HepG2 (cell line): ENCODE measurements around the gene STUB1. TPM values are rescaled to one million over a fixed set of nuclear protein-coding genes. Genes with fewer than 3 reads are reported as not detected.

Source experiments
- AKAP8 ChIP-seq: sonication (generic); formaldehyde crosslinking; IDR thresholded peaks from 2 replicates; pipeline ENCODE4 v1.5.1; 2020; ENCODE audit warnings: mild to moderate bottlenecking, missing genetic modification reagents
- ATF7 ChIP-seq, 2 experiments: fragments of 450-650 bp in 1 of 2; sonication (generic) in 1 of 2; formaldehyde crosslinking in 1 of 2; IDR thresholded peaks; 2 replicates each; pipeline versions ENCODE4 v1.4.0 to v1.6.1; 2016 to 2020; ENCODE audit warnings: antibody characterized with exemption in 1 of 2, mild to moderate bottlenecking in 1 of 2, missing genetic modification reagents in 1 of 2
- KAT2B ChIP-seq: fragments of 150-350 bp; IDR thresholded peaks from 2 replicates; pipeline ENCODE4 v1.6.1; 2014; ENCODE audit warnings: low read depth, low read length, borderline replicate concordance
- KAT8 ChIP-seq: IDR thresholded peaks from 2 replicates; pipeline ENCODE4 v1.6.1; 2016; ENCODE audit warnings: missing genetic modification reagents, missing compliant biosample characterization
- MED1 ChIP-seq: sonication (generic); formaldehyde crosslinking; IDR thresholded peaks from 2 replicates; pipeline ENCODE4 v1.4.0; 2020; ENCODE audit warnings: missing genetic modification reagents
- MIER3 ChIP-seq: IDR thresholded peaks from 2 replicates; pipeline ENCODE4 v1.6.1; 2016; ENCODE audit warnings: missing compliant biosample characterization, borderline replicate concordance
- MXD4 ChIP-seq: IDR thresholded peaks from 2 replicates; pipeline ENCODE4 v1.6.1; 2016; ENCODE audit warnings: mild to moderate bottlenecking, missing biosample characterization, missing genetic modification reagents
- NPAS2 ChIP-seq: sonication (generic); formaldehyde crosslinking; IDR thresholded peaks from 2 replicates; pipeline ENCODE4 v1.8.0; 2022; ENCODE audit warnings: mild to moderate bottlenecking, missing genetic modification reagents, borderline replicate concordance
- NR0B2 ChIP-seq: sonication (generic); formaldehyde crosslinking; IDR thresholded peaks from 2 replicates; pipeline ENCODE4 v1.4.0; 2020; ENCODE audit warnings: mild to moderate bottlenecking, missing genetic modification reagents
- PHF8 ChIP-seq: sonication (generic); formaldehyde crosslinking; IDR thresholded peaks from 2 replicates; pipeline ENCODE4 v1.5.0; 2020; ENCODE audit warnings: missing genetic modification reagents
- SOX13 ChIP-seq, 3 experiments: fragments of 450-650 bp in 1 of 3; sonication (generic) in 1 of 3; formaldehyde crosslinking in 1 of 3; IDR thresholded peaks in 2 of 3; conservative IDR thresholded peaks in 1 of 3; 2 replicates each; pipeline versions ENCODE4 v1.5.0 to v1.6.1; 2016 to 2020; ENCODE audit warnings: antibody characterized with exemption in 1 of 3, mild to moderate bottlenecking in 1 of 3, missing compliant biosample characterization in 1 of 3, missing genetic modification reagents in 1 of 3, moderate library complexity in 1 of 3
- STAG1 ChIP-seq: sonication (generic); formaldehyde crosslinking; IDR thresholded peaks from 2 replicates; pipeline ENCODE4 v1.4.0; 2020; ENCODE audit warnings: missing genetic modification reagents
- ZFP90 ChIP-seq: sonication (generic); formaldehyde crosslinking; IDR thresholded peaks from 2 replicates; pipeline ENCODE4 v1.8.0; 2022; ENCODE audit warnings: missing genetic modification reagents, mild to moderate bottlenecking, inconsistent platforms, borderline replicate concordance
- ZNF484 ChIP-seq: sonication (generic); formaldehyde crosslinking; IDR thresholded peaks from 2 replicates; pipeline ENCODE4 v1.5.1; 2020; ENCODE audit warnings: mild to moderate bottlenecking, low read depth, missing genetic modification reagents, borderline replicate concordance
- ZNF562 ChIP-seq: sonication (generic); formaldehyde crosslinking; IDR thresholded peaks from 2 replicates; pipeline ENCODE4 v1.8.0; 2022; ENCODE audit warnings: missing genetic modification reagents, borderline replicate concordance
- ZNF567 ChIP-seq: sonication (generic); formaldehyde crosslinking; IDR thresholded peaks from 2 replicates; pipeline ENCODE4 v1.8.1; 2023; ENCODE audit warnings: mild to moderate bottlenecking, missing genetic modification reagents, borderline replicate concordance
- ZNF614 ChIP-seq: IDR thresholded peaks from 2 replicates; pipeline ENCODE4 v1.6.1; 2018; ENCODE audit warnings: missing biosample characterization, missing genetic modification reagents, inconsistent platforms, borderline replicate concordance
- ZNF703 ChIP-seq: sonication (generic); formaldehyde crosslinking; IDR thresholded peaks from 2 replicates; pipeline ENCODE4 v1.5.1; 2020; ENCODE audit warnings: missing genetic modification reagents, mild to moderate bottlenecking, moderate library complexity, borderline replicate concordance
- ZNF713 ChIP-seq: sonication (generic); formaldehyde crosslinking; IDR thresholded peaks from 2 replicates; pipeline ENCODE4 v1.4.0; 2020; ENCODE audit warnings: mild to moderate bottlenecking, missing genetic modification reagents
- polyA plus RNA-seq, 8 experiments: library from polyadenylated mRNA; depleted of rRNA in 3 of 8; stranded (reverse) in 7 of 8; unstranded in 1 of 8; fragments of >200 nt; fragmentation: Illumina TruSeq in 4 of 8; extraction: Trizol in 4 of 8; gene quantifications; 2 replicates each; pipeline versions ENCODE4 v1.2.1 to v1.2.3, GENCODE V29; 2011 to 2016; ENCODE audit warnings: low read depth in 4 of 8, missing spikeins in 1 of 8, mixed read lengths in 1 of 8; ENCODE audit not compliant: insufficient read depth in 1 of 8
- total RNA-seq, 5 experiments: library from RNA; depleted of rRNA; stranded (reverse); fragments of >200 nt; fragmentation: Illumina TruSeq; extraction: Trizol; gene quantifications; 2 replicates each; pipeline ENCODE4 v1.2.3, GENCODE V29; 2016; ENCODE audit warnings: low read depth in 1 of 5
- TF ChIP-seq, protein P1 (sequence below): sonication (generic); formaldehyde crosslinking; IDR thresholded peaks from 2 replicates; pipeline ENCODE4 v1.5.0; 2020; ENCODE audit warnings: mild to moderate bottlenecking, low read depth, missing genetic modification reagents, borderline replicate concordance
- TF ChIP-seq, protein P2 (sequence below): sonication (generic); formaldehyde crosslinking; conservative IDR thresholded peaks from 2 replicates; pipeline ENCODE4 v1.8.0; 2022; ENCODE audit warnings: mild to moderate bottlenecking, moderate library complexity, missing genetic modification reagents
- TF ChIP-seq, protein P3 (sequence below): fragments of 450-650 bp; IDR thresholded peaks from 2 replicates; pipeline ENCODE4 v1.6.1; 2017
- TF ChIP-seq, protein P4 (sequence below): IDR thresholded peaks from 2 replicates; pipeline ENCODE4 v1.6.1; 2016; ENCODE audit warnings: low read depth, borderline replicate concordance
- TF ChIP-seq, protein P5 (sequence below): IDR thresholded peaks from 2 replicates; pipeline ENCODE4 v1.6.1; 2012; ENCODE audit warnings: inconsistent platforms

Gene STUB1
- total and polyA plus RNA-seq, 2 of the 13 experiments (the other 11 are each of a cell fraction or from before 2014, with no cell fraction given) = 52.9 to 78.2 TPM

DNA sequence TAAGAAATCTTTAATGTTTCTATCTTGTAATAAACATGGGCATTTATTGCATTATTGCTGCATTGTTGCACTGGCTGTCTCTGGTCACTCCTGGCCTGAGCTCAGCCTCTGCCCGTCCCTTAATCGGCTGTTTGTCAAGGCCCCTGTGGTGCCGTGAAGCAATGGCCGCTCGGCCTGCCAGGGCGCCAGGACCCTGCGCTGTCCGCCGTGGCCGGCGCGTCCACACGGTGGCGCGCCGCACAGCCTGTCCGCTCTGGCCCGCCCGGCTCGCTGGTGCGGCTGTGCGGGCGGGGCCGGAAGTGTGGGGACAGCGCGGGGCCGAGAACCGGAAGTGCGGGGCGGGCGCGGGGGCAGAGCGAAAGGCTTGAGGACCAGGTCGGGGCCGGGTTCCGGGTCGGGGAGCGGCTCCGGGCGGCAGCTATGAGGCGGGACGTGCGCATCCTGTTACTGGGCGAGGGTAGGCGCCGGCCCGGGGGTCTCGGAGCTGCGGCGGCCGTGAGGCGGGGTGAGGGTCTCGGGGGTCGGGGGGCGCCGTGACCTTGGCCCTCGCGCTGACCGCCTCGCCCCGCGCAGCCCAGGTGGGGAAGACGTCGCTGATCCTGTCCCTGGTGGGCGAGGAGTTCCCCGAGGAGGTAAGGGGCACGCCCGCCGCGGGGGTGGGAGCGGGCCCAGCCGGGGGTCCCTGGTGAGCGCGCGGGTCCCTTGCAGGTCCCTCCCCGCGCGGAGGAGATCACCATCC lies 12.3 kb upstream of the STUB1 start, which contains the start of gene RHOT2 (continued):
- TF ChIP-seq ZFP90 (CRISPR knock-in tag) (peak; percentile 48; the same call in 1 of the 2 replicates), MIER3 (peak; percentile 44; the same call in 1 of the 2 replicates), ZNF713 (CRISPR knock-in tag) (peak; percentile 96; the same call in 1 of the 2 replicates), MXD4 (peak; percentile 74), NR0B2 (CRISPR knock-in tag) (no peak), ATF7 (IDR thresholded peaks at IDR 0.05) (no peak), ATF7 (CRISPR knock-in tag; IDR thresholded peaks at IDR 0.05) (no peak), PHF8 (no peak; the same call in 1 of the 2 replicates), ZNF703 (CRISPR knock-in tag) (no peak), NPAS2 (no peak), SOX13 (IDR thresholded peaks at IDR 0.05) (no peak), SOX13 (CRISPR knock-in tag; conservative IDR thresholded peaks at IDR 0.05 in 1 of 2, IDR thresholded peaks at IDR 0.05 in 1 of 2) (peak in 1 of 2 experiments; percentile 16; a peak in 1 of 4 replicates), ZNF562 (CRISPR knock-in tag) (no peak), AKAP8 (CRISPR knock-in tag) (0 out of 2 replicates have a peak, but pooled peaks have one; percentile 72), ZNF484 (CRISPR knock-in tag) (no peak), ZNF614 (peak; percentile 59; the same call in 1 of the 2 replicates), MED1 (CRISPR knock-in tag) (peak; percentile 88), KAT2B (no peak), ZNF567 (CRISPR knock-in tag) (peak; percentile 81; the same call in 1 of the 2 replicates), STAG1 (CRISPR knock-in tag) (peak; percentile 67), KAT8 (CRISPR knock-in tag) (peak; percentile 90; the same call in 1 of the 2 replicates)
- TF ChIP-seq, protein P1, sequence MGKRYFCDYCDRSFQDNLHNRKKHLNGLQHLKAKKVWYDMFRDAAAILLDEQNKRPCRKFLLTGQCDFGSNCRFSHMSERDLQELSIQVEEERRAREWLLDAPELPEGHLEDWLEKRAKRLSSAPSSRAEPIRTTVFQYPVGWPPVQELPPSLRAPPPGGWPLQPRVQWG (CRISPR knock-in tag) = no peak
- TF ChIP-seq, protein P2, sequence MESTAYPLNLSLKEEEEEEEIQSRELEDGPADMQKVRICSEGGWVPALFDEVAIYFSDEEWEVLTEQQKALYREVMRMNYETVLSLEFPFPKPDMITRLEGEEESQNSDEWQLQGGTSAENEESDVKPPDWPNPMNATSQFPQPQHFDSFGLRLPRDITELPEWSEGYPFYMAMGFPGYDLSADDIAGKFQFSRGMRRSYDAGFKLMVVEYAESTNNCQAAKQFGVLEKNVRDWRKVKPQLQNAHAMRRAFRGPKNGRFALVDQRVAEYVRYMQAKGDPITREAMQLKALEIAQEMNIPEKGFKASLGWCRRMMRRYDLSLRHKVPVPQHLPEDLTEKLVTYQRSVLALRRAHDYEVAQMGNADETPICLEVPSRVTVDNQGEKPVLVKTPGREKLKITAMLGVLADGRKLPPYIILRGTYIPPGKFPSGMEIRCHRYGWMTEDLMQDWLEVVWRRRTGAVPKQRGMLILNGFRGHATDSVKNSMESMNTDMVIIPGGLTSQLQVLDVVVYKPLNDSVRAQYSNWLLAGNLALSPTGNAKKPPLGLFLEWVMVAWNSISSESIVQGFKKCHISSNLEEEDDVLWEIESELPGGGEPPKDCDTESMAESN (CRISPR knock-in tag) = peak; percentile 97
- TF ChIP-seq, protein P3, sequence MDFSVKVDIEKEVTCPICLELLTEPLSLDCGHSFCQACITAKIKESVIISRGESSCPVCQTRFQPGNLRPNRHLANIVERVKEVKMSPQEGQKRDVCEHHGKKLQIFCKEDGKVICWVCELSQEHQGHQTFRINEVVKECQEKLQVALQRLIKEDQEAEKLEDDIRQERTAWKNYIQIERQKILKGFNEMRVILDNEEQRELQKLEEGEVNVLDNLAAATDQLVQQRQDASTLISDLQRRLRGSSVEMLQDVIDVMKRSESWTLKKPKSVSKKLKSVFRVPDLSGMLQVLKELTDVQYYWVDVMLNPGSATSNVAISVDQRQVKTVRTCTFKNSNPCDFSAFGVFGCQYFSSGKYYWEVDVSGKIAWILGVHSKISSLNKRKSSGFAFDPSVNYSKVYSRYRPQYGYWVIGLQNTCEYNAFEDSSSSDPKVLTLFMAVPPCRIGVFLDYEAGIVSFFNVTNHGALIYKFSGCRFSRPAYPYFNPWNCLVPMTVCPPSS = no peak
- TF ChIP-seq, protein P4, sequence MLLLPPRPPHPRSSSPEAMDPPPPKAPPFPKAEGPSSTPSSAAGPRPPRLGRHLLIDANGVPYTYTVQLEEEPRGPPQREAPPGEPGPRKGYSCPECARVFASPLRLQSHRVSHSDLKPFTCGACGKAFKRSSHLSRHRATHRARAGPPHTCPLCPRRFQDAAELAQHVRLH (CRISPR knock-in tag) = peak; percentile 68; the same call in 1 of the 2 replicates
- TF ChIP-seq, protein P5, sequence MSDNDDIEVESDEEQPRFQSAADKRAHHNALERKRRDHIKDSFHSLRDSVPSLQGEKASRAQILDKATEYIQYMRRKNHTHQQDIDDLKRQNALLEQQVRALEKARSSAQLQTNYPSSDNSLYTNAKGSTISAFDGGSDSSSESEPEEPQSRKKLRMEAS = peak; percentile 82
